Erythroblast (primary cell): ENCODE data around the gene NEK3.

ENCODE experiments used
- GATA1 ChIP-seq: IDR thresholded peaks from 2 replicates; pipeline ENCODE4 v1.6.1; 2011; ENCODE audit warnings: low read depth, mild to moderate bottlenecking, control low read depth, low read length, moderate library complexity
- POLR2A ChIP-seq: IDR thresholded peaks from 2 replicates; pipeline ENCODE4 v1.6.1; 2011; ENCODE audit warnings: mild to moderate bottlenecking, low read length

GRCh38 chr13:52130641-52131040 lies 28.8 kb downstream of the NEK3 start:
- no peak for TF ChIP-seq POLR2A
- no peak for TF ChIP-seq GATA1
